Smooth muscle cell (in vitro differentiated cells): ENCODE results near the gene NAV2. TPM values are rescaled to one million over a fixed set of nuclear protein-coding genes. Genes with fewer than 3 reads are reported as not detected.

Experiments
- DNase-seq: peaks from one replicate; lab custom pipeline; 2025; ENCODE audit not compliant: unreplicated experiment; lab: John Stamatoyannopoulos, UW
- H2AFZ ChIP-seq: fragments of 200-600 bp; sonication (generic); 2 replicates; pipeline ENCODE4 v1.6.0; 2016; ENCODE audit warnings: antibody characterized with exemption, low read depth, mild to moderate bottlenecking
- H3F3A ChIP-seq: fragments of 200-600 bp; sonication (generic); 2 replicates; pipeline ENCODE4 v1.6.0; 2017; ENCODE audit warnings: antibody characterized with exemption, low read depth
- H3K27ac ChIP-seq: fragments of 200-600 bp; sonication (generic); 2 replicates; pipeline ENCODE4 v1.5.1; 2016; ENCODE audit warnings: low read depth, mild to moderate bottlenecking
- H3K27me3 ChIP-seq: fragments of 200-600 bp; sonication (generic); 2 replicates; pipeline ENCODE4 v1.6.1; 2016; ENCODE audit warnings: low read depth, mild to moderate bottlenecking
- H3K36me3 ChIP-seq: fragments of 200-600 bp; sonication (generic); 2 replicates; pipeline ENCODE4 v1.5.1; 2016; ENCODE audit warnings: low read depth
- H3K4me1 ChIP-seq: fragments of 200-600 bp; sonication (generic); 2 replicates; pipeline ENCODE4 v1.5.1; 2016; ENCODE audit warnings: low read depth
- H3K4me2 ChIP-seq: fragments of 200-600 bp; sonication (generic); 2 replicates; pipeline ENCODE4 v1.6.0; 2016; ENCODE audit warnings: mild to moderate bottlenecking
- H3K4me3 ChIP-seq: fragments of 200-600 bp; sonication (generic); 2 replicates; pipeline ENCODE4 v1.5.1; 2016; ENCODE audit warnings: mild to moderate bottlenecking
- H3K79me2 ChIP-seq: fragments of 200-600 bp; sonication (generic); 2 replicates; pipeline ENCODE4 v1.6.0; 2016; ENCODE audit warnings: low read depth, mild to moderate bottlenecking
- H3K9ac ChIP-seq: fragments of 200-600 bp; sonication (generic); 2 replicates; pipeline ENCODE4 v1.6.0; 2016; ENCODE audit warnings: low read depth
- H3K9me3 ChIP-seq: fragments of 200-600 bp; sonication (generic); replicated peaks from 2 replicates; pipeline ENCODE4 v1.5.1; 2016; ENCODE audit warnings: low read depth
- H4K20me1 ChIP-seq: fragments of 200-600 bp; sonication (generic); 2 replicates; pipeline ENCODE4 v1.6.0; 2016; ENCODE audit warnings: low read depth
- CTCF ChIP-seq: fragments of 200-600 bp; sonication (generic); IDR thresholded peaks from 2 replicates; pipeline ENCODE4 v1.5.1; 2017; ENCODE audit warnings: borderline replicate concordance, mild to moderate bottlenecking, antibody characterized with exemption; ENCODE audit not compliant: insufficient read depth, poor library complexity, severe bottlenecking
- WGBS: methylation state at CpG from one replicate; pipeline ENCODE4 v1.1.7; 2016; ENCODE audit warnings: low lambda C conversion rate; 5-methylcytosine and 5-hydroxymethylcytosine counted together
- polyA plus RNA-seq: library from polyadenylated mRNA; unstranded; fragments of >200 nt; fragmentation: Nextera tagmentation; extraction: Ambion mirVana; gene quantifications from 2 replicates; pipeline ENCODE4 v1.2.1, GENCODE V29; 2016
- total RNA-seq: library from RNA; depleted of rRNA; stranded (reverse); fragments of >200 nt; gene quantifications from 2 replicates; pipeline ENCODE4 v1.2.3, GENCODE V29; 2014

The NAV2 gene
- total and polyA plus RNA-seq, 2 experiments from 2014 or later, result 14.1 to 67.5 TPM

- Histone ChIP-seq H3K4me2 (no peak overlapping the region), H2AFZ (no peak overlapping the region), H3K36me3 (no peaks in the 10 kb centered on the region), H4K20me1 (no peaks in the 10 kb centered on the region), H3K27ac (no peak overlapping the region), H3K27me3 (no peaks in the 10 kb centered on the region), H3K9ac (no peak overlapping the region), H3K4me3 (no peak overlapping the region), H3F3A (peaks cover 4% of the 10 kb centered on the region), H3K79me2 (no peaks in the 10 kb centered on the region), H3K4me1 (peaks cover 10% of the 10 kb centered on the region), H3K9me3 (no peaks in the 10 kb centered on the region)
- no peak for TF ChIP-seq CTCF
- DNase-seq, result no peak
- whole genome bisulfite sequencing, result 83% methylated on average over 1 of the region's 1 CpG
Observed at GRCh38 chr11:20007386-20007785, 294.7 kb downstream of the NAV2 start.

GRCh38 chr11:20008190-20008870 is 295.7 kb downstream of the NAV2 start:
- no peak for TF ChIP-seq CTCF
- no peak overlapping the region for H3K27ac ChIP-seq

GRCh38 chr11:20008871-20009644 is 296.4 kb downstream of the NAV2 start:
- no peak for TF ChIP-seq CTCF
- Histone ChIP-seq H3K27ac (no peak overlapping the region), H3F3A (peaks cover 4% of the 10 kb centered on the region), H3K27me3 (no peaks in the 10 kb centered on the region), H3K4me1 (peaks cover 17% of the 10 kb centered on the region), H3K9me3 (no peaks in the 10 kb centered on the region), H3K36me3 (no peaks in the 10 kb centered on the region), H3K4me2 (no peak overlapping the region), H2AFZ (no peak overlapping the region), H3K9ac (no peak overlapping the region), H3K79me2 (no peaks in the 10 kb centered on the region), H3K4me3 (no peak overlapping the region), H4K20me1 (no peaks in the 10 kb centered on the region)
- no peak for DNase-seq
- WGBS, result 78% methylated on average over 10 of the region's 10 CpGs

More at GRCh38 chr11:20008190-20008870, 295.7 kb downstream of the NAV2 start:
- Histone ChIP-seq H3K4me3 (no peak overlapping the region), H3K9ac (no peak overlapping the region), H3F3A (peaks cover 4% of the 10 kb centered on the region), H3K9me3 (no peaks in the 10 kb centered on the region), H2AFZ (no peak overlapping the region), H3K36me3 (no peaks in the 10 kb centered on the region), H3K4me2 (no peak overlapping the region), H4K20me1 (no peaks in the 10 kb centered on the region), H3K79me2 (no peaks in the 10 kb centered on the region), H3K27me3 (no peaks in the 10 kb centered on the region), H3K4me1 (peaks cover 12% of the 10 kb centered on the region)
- WGBS, result 77% methylated on average over 6 of the region's 6 CpGs
- no peak for DNase-seq
